Ovary (tissue), 3 donors: ENCODE data around the gene TPSB2.

Experiments used
- EP300 ChIP-seq: sonication (generic); formaldehyde crosslinking; IDR thresholded peaks from one replicate; pipeline ENCODE4 v1.6.1; 2017; ENCODE audit warnings: antibody characterized with exemption
- POLR2A ChIP-seq: fragments of 450-650 bp; IDR thresholded peaks from one replicate; pipeline ENCODE4 v1.6.1; 2017; ENCODE audit warnings: antibody characterized with exemption, mild to moderate bottlenecking, moderate library complexity
- TF ChIP-seq, protein P1 (sequence below), 3 donors: fragments of 450-650 bp in 2 of 3; fragments of 200-600 bp in 1 of 3; IDR thresholded peaks; one replicate each; pipeline versions ENCODE4 v1.5.1 to v1.8.0; 2016 to 2022; ENCODE audit warnings: antibody characterized with exemption in 3 of 3, mild to moderate bottlenecking in 1 of 3
- donor health status: DM: no; HTN: no; CAD: no.

- TF ChIP-seq, protein P1, sequence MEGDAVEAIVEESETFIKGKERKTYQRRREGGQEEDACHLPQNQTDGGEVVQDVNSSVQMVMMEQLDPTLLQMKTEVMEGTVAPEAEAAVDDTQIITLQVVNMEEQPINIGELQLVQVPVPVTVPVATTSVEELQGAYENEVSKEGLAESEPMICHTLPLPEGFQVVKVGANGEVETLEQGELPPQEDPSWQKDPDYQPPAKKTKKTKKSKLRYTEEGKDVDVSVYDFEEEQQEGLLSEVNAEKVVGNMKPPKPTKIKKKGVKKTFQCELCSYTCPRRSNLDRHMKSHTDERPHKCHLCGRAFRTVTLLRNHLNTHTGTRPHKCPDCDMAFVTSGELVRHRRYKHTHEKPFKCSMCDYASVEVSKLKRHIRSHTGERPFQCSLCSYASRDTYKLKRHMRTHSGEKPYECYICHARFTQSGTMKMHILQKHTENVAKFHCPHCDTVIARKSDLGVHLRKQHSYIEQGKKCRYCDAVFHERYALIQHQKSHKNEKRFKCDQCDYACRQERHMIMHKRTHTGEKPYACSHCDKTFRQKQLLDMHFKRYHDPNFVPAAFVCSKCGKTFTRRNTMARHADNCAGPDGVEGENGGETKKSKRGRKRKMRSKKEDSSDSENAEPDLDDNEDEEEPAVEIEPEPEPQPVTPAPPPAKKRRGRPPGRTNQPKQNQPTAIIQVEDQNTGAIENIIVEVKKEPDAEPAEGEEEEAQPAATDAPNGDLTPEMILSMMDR (IDR thresholded peaks at IDR 0.05), result no peak
- TF ChIP-seq EP300 (no peak), POLR2A (no peak)
Observed at GRCh38 chr16:1245452-1246020, 15.6 kb upstream of the TPSB2 start.
